Measurements from ENCODE around the gene SSBP4. TPM values are rescaled to one million over a fixed set of nuclear protein-coding genes. Genes with fewer than 3 reads are reported as not detected.

SSBP4 gene
- total and polyA plus RNA-seq, 3 donors from 2014 or later, result 80.5 to 118 (median 90.3) TPM

DNA sequence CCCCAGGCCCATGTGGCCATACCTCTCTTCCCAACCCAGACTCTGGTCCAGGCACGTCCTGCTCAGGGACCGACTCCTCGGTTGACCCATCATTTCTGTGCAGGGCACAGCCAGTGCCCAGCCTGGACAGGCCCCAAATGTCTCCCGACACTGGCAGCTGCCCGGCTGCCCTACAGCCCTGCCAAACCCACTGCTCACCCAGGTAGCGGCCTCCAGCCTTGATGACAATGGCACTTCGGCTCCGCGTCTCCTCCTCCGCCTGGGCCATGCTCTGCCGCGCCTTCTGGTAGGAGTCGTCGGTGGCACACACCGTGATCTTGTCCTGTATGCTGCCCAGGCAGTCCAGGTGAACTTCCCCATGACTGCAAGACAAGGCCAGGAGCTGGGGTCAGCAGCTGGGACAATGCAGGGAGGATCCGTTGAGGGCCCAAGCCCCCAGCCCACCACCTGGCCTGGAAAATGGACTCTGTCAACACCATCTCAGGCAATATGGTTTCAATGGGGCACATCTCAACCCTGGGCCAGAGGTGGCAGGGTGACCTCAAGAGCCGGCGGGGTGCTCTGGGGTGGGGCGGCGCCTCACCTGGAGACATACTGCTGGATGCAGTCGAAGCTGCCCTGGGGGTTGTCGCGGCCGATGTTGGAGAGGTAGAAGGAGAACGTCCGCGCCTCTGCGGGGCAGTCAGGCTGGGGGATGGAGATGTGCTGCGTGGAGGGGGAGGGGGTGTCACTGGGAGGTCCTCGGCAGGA lies 46.2 kb downstream of the SSBP4 start:
- intact Hi-C loops (cut with DNase I; ENCODE audit: low total_unique reads), result no loop called here
- 89 to 96% methylated on average over 13 to 30 of the region's 30 CpGs for WGBS, 2 donors
- H3K4me3 ChIP-seq, result no peak overlapping the region
- H3K9me3 ChIP-seq, result no peaks in the 10 kb centered on the region
- no peak for DNase-seq
- no peak for TF ChIP-seq POLR2A (IDR thresholded peaks at IDR 0.05)
- no peak for TF ChIP-seq CTCF (IDR thresholded peaks at IDR 0.05)
- H3K36me3 ChIP-seq (ENCODE audit: low read depth, missing control alignments), result no peaks in the 10 kb centered on the region
- H3K4me1 ChIP-seq, result peaks cover 41% of the 10 kb centered on the region
- H3K27me3 ChIP-seq, result no peaks in the 10 kb centered on the region
- H3K27ac ChIP-seq, result peak overlapping the region; percentile 81

DNA sequence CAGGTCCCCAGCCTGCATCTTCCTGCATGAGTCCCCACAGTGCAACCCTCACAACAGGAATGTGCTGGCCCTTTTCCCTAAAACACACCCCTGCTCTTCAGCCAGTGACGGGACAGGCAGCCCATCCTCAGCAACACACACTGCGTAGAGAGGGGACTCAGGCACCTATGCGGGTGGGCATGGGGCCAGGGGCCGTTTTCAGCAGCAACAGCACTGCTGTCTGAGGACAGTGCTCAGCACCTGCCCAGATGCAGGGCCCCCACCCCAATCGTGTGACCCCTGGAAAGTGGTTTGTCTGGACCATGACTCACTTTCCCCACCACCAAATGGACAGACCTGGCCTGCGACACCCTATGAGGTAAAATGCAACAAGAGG lies 46.8 kb downstream of the SSBP4 start:
- WGBS, 2 donors, result 92 to 100% methylated on average over 2 to 6 of the region's 6 CpGs
- no peak for TF ChIP-seq POLR2A (IDR thresholded peaks at IDR 0.05)
- no peak for TF ChIP-seq CTCF (IDR thresholded peaks at IDR 0.05)
- H3K27ac ChIP-seq, result no peak overlapping the region
- H3K4me1 ChIP-seq, result peaks cover 37% of the 10 kb centered on the region
- H3K27me3 ChIP-seq, result no peaks in the 10 kb centered on the region
- no peak for DNase-seq
- no peak overlapping the region for H3K4me3 ChIP-seq
- no peaks in the 10 kb centered on the region for H3K36me3 ChIP-seq (ENCODE audit: low read depth, missing control alignments)
- no peaks in the 10 kb centered on the region for H3K9me3 ChIP-seq
- intact Hi-C loops (cut with DNase I; ENCODE audit: low total_unique reads), result no loop called here

DNA sequence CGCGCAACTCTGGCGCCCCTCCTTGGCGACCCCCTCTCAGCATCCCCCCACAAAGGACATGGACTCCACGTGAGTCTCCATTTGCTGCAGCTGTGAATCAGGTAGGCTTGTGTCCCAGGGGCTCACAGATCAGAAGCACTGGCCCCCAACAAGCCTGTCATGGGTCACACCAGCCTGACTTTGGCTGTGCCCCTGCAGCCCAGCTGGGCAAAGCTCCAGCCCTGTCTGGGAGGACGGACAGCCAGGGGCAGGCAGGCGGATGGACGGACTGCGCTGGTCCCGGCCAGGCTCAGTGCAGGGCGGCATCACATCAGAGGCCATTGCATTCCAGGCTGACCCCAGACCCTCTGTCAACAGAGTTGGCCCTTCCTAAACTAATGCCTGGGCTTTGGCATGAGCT lies 47.2 kb downstream of the SSBP4 start:
- no peak overlapping the region for H3K27ac ChIP-seq
- WGBS, 2 donors, result 90 to 93% methylated on average over 10 to 11 of the region's 11 CpGs
- TF ChIP-seq CTCF (IDR thresholded peaks at IDR 0.05) (no peak), POLR2A (IDR thresholded peaks at IDR 0.05) (no peak)
- no peak overlapping the region for H3K4me3 ChIP-seq
- peaks cover 33% of the 10 kb centered on the region for H3K4me1 ChIP-seq
- intact Hi-C loops (cut with DNase I; ENCODE audit: low total_unique reads), result no loop called here
- no peak for DNase-seq
- H3K36me3 ChIP-seq (ENCODE audit: low read depth, missing control alignments), result no peaks in the 10 kb centered on the region
- H3K9me3 ChIP-seq, result no peaks in the 10 kb centered on the region
- H3K27me3 ChIP-seq, result no peaks in the 10 kb centered on the region

DNA sequence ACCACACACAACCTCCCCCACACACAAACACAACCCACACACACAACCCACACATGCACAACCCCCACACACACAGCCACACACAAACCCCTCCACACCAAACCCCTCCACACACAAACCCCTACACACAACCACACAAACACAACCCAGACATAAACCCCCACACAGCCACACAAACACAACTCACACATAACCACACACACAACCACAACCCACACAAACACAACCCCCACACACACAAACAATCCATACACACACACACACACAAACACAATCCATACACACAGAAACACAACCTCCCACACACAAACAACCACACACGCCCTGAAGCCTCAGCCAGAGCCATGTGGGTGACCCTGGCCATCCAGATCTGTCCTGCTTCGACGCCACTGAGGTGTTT lies 48.8 kb downstream of the SSBP4 start:
- Histone ChIP-seq H3K9me3 (no peaks in the 10 kb centered on the region), H3K27me3 (no peaks in the 10 kb centered on the region), H3K4me3 (no peak overlapping the region), H3K4me1 (peaks cover 32% of the 10 kb centered on the region), H3K36me3 (ENCODE audit: low read depth, missing control alignments) (no peaks in the 10 kb centered on the region), H3K27ac (no peak overlapping the region)
- DNase-seq, result no peak
- no peak for TF ChIP-seq CTCF (IDR thresholded peaks at IDR 0.05)
- TF ChIP-seq POLR2A (IDR thresholded peaks at IDR 0.05), result no peak
- intact Hi-C loops (cut with DNase I; ENCODE audit: low total_unique reads), result no loop called here
- 88 to 95% methylated on average over 3 of the region's 3 CpGs for WGBS, 2 donors

GRCh38 chr19:18468517-18468916 lies 49.3 kb downstream of the SSBP4 start:
- WGBS, 2 donors, result 87% methylated on average over 3 of the region's 3 CpGs; no CpG with 5 or more reads in 1 of the 2 donors
- DNase-seq, result no peak
- H3K9me3 ChIP-seq, result no peaks in the 10 kb centered on the region
- peaks cover 38% of the 10 kb centered on the region for H3K4me1 ChIP-seq
- no peaks in the 10 kb centered on the region for H3K27me3 ChIP-seq
- TF ChIP-seq CTCF (IDR thresholded peaks at IDR 0.05), result no peak
- no peak for TF ChIP-seq POLR2A (IDR thresholded peaks at IDR 0.05)
- H3K36me3 ChIP-seq (ENCODE audit: low read depth, missing control alignments), result no peaks in the 10 kb centered on the region
- intact Hi-C loops (cut with DNase I; ENCODE audit: low total_unique reads), result no loop called here
- no peak overlapping the region for H3K27ac ChIP-seq
- H3K4me3 ChIP-seq, result no peak overlapping the region

Measured in testis (tissue), 3 donors.